Astrocyte (in vitro differentiated cells and primary cell): ENCODE measurements around the gene FCN3. TPM values are rescaled to one million over a fixed set of nuclear protein-coding genes. Genes with fewer than 3 reads are reported as not detected.

Experiments used
- DNase-seq: peaks from one replicate; pipeline ENCODE4 v3.0.0-alpha.2; 2010; ENCODE audit warnings: low read depth
- FAIRE-seq: peaks from 2 replicates; lab custom pipeline; 2011; peaks lifted over from hg19 to GRCh38; lab: Jason Lieb, UNC
- H2AFZ ChIP-seq: 2 replicates; pipeline ENCODE4 v1.6.0; 2012; ENCODE audit warnings: low read depth, low read length, inconsistent platforms
- H3K27ac ChIP-seq: 2 replicates; pipeline ENCODE4 v1.5.1; 2011; ENCODE audit warnings: low read depth, low read length, inconsistent platforms
- H3K27me3 ChIP-seq: 2 replicates; pipeline ENCODE4 v1.6.0; 2011; ENCODE audit warnings: low read length, inconsistent platforms; ENCODE audit not compliant: insufficient read depth
- H3K36me3 ChIP-seq: 2 replicates; pipeline ENCODE4 v1.5.1; 2011; ENCODE audit warnings: low read length, inconsistent platforms; ENCODE audit not compliant: insufficient read depth
- H3K4me1 ChIP-seq: 2 replicates; pipeline ENCODE4 v1.5.1; 2011; ENCODE audit warnings: low read length, inconsistent platforms; ENCODE audit not compliant: insufficient read depth
- H3K4me2 ChIP-seq: 2 replicates; pipeline ENCODE4 v1.6.0; 2012; ENCODE audit warnings: low read length, inconsistent platforms
- H3K4me3 ChIP-seq: 2 replicates; pipeline ENCODE4 v1.5.1; 2011; ENCODE audit warnings: low read depth, mild to moderate bottlenecking, low read length, inconsistent platforms; ENCODE audit not compliant: insufficient read depth
- H3K79me2 ChIP-seq: 2 replicates; pipeline ENCODE4 v1.6.0; 2012; ENCODE audit warnings: mild to moderate bottlenecking, low read length, inconsistent platforms; ENCODE audit not compliant: insufficient read depth
- H3K9ac ChIP-seq: 2 replicates; pipeline ENCODE4 v1.6.0; 2012; ENCODE audit warnings: mild to moderate bottlenecking, low read length, inconsistent platforms
- H3K9me3 ChIP-seq: 2 replicates; pipeline ENCODE4 v1.5.1; 2012; ENCODE audit warnings: low read depth, mild to moderate bottlenecking, low read length, inconsistent platforms; ENCODE audit not compliant: insufficient read depth
- H4K20me1 ChIP-seq: 2 replicates; pipeline ENCODE4 v1.6.0; 2012; ENCODE audit warnings: low read length, inconsistent platforms; ENCODE audit not compliant: insufficient read depth
- H3K27ac Mint-ChIP-seq: one replicate; pipeline ENCODE4 v1.8.0; 2021; ENCODE audit warnings: mild to moderate bottlenecking, mixed read lengths; ENCODE audit not compliant: unreplicated experiment
- H3K27me3 Mint-ChIP-seq: one replicate; pipeline ENCODE4 v1.8.0; 2021; ENCODE audit warnings: low read depth, mixed read lengths; ENCODE audit not compliant: unreplicated experiment
- H3K36me3 Mint-ChIP-seq: one replicate; pipeline ENCODE4 v1.8.0; 2021; ENCODE audit warnings: low read depth, mixed read lengths; ENCODE audit not compliant: unreplicated experiment
- H3K4me1 Mint-ChIP-seq: one replicate; pipeline ENCODE4 v1.8.0; 2021; ENCODE audit warnings: low read depth, mixed read lengths; ENCODE audit not compliant: unreplicated experiment
- H3K4me3 Mint-ChIP-seq: one replicate; pipeline ENCODE4 v1.8.0; 2021; ENCODE audit warnings: mild to moderate bottlenecking, moderate library complexity, mixed read lengths; ENCODE audit not compliant: unreplicated experiment
- H3K9me3 Mint-ChIP-seq: one replicate; pipeline ENCODE4 v1.8.0; 2021; ENCODE audit warnings: mild to moderate bottlenecking, mixed read lengths; ENCODE audit not compliant: unreplicated experiment
- EZH2 ChIP-seq: IDR thresholded peaks from 2 replicates; pipeline ENCODE4 v1.6.1; 2012; ENCODE audit warnings: mild to moderate bottlenecking, low read length, inconsistent platforms; ENCODE audit not compliant: insufficient read depth
- total RNA-seq: library from RNA; stranded (reverse); gene quantifications from 2 replicates; pipeline ENCODE4 v1.2.1, GENCODE V29; 2021
- TF ChIP-seq, protein P1 (sequence below): IDR thresholded peaks from 2 replicates; pipeline ENCODE4 v1.5.1; 2011; ENCODE audit warnings: low read depth, mild to moderate bottlenecking, inconsistent platforms, low read length, moderate library complexity; ENCODE audit not compliant: insufficient read depth

FCN3 gene
- total RNA-seq, 1 donor from 2014 or later: not detected

DNA sequence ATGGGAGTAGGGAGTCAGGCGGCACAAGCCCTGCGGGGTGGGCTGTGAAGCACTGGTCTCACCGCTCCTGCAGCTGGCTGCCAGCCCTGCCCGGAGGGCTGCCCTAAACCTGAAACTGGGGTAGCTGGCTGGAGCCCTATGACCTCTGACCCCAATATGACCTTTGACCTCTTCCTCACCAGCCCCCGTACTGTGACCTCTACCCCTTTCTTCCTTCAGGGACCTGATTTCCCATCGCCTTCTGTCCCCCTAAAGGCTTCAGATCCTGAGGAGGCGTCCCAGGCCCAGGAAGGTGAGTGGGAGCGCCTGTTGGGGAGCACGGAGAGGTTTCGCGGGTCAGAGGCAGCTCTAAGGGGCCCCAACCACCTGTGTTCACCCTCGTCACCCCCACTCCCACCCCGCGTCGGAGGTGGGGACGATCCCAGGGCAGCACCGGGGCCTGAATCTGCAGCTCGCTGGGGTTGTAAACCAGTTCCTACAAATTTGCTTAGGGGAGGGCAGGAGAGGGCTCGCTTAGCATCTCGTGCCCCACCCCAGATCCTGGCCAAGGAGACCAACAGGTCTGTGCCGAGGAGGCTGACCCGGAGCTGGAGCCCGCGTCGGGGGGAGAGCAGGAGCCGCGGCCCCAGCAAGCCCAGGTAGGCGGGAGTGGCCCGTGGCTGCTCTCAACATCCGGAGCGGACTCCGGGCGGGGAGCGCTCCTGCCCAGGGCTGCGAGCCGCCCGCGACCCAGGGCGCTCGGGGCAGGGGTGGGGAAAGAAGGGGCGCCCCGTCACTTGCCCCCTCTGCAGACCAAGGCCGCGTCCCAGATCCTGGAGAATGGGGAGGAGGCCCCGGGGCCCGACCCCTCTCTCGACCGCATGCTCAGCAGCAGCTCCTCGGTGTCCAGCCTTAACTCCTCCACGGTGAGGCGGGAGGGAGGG, 25.5 kb downstream of the FCN3 start:
- no peaks in the 10 kb centered on the region for H3K79me2 ChIP-seq
- H3K27ac ChIP-seq: no peak overlapping the region
- FAIRE-seq: no peak
- H2AFZ ChIP-seq: peak overlapping the region; percentile 80
- peak overlapping the region; percentile 21 for H3K4me3 ChIP-seq
- no peaks in the 10 kb centered on the region for H4K20me1 ChIP-seq
- H3K36me3 ChIP-seq: no peaks in the 10 kb centered on the region
- H3K4me2 ChIP-seq: peak overlapping the region; percentile 78
- no peak for TF ChIP-seq EZH2
- TF ChIP-seq, protein P1, sequence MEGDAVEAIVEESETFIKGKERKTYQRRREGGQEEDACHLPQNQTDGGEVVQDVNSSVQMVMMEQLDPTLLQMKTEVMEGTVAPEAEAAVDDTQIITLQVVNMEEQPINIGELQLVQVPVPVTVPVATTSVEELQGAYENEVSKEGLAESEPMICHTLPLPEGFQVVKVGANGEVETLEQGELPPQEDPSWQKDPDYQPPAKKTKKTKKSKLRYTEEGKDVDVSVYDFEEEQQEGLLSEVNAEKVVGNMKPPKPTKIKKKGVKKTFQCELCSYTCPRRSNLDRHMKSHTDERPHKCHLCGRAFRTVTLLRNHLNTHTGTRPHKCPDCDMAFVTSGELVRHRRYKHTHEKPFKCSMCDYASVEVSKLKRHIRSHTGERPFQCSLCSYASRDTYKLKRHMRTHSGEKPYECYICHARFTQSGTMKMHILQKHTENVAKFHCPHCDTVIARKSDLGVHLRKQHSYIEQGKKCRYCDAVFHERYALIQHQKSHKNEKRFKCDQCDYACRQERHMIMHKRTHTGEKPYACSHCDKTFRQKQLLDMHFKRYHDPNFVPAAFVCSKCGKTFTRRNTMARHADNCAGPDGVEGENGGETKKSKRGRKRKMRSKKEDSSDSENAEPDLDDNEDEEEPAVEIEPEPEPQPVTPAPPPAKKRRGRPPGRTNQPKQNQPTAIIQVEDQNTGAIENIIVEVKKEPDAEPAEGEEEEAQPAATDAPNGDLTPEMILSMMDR: no peak
- H3K4me1 ChIP-seq: peaks cover 15% of the 10 kb centered on the region
- no peak overlapping the region for H3K9ac ChIP-seq
- no peak for DNase-seq
- H3K27me3 ChIP-seq: peaks cover 5% of the 10 kb centered on the region
- H3K27me3 Mint-ChIP-seq: peaks cover 5% of the 10 kb centered on the region
- H3K4me1 Mint-ChIP-seq: peaks cover 4% of the 10 kb centered on the region
- no peaks in the 10 kb centered on the region for H3K9me3 Mint-ChIP-seq
- peaks cover 4% of the 10 kb centered on the region for H3K36me3 Mint-ChIP-seq
- H3K27ac Mint-ChIP-seq: no peak overlapping the region
- no peaks in the 10 kb centered on the region for H3K9me3 ChIP-seq
- H3K4me3 Mint-ChIP-seq: no peak overlapping the region

- Histone ChIP-seq H3K9me3 (no peaks in the 10 kb centered on the region), H3K36me3 (no peaks in the 10 kb centered on the region), H3K4me1 (peaks cover 18% of the 10 kb centered on the region), H3K79me2 (no peaks in the 10 kb centered on the region), H4K20me1 (no peaks in the 10 kb centered on the region), H3K4me3 (no peak overlapping the region), H3K27me3 (peaks cover 5% of the 10 kb centered on the region), H3K27ac (no peak overlapping the region), H3K4me2 (peak overlapping the region; percentile 7), H3K9ac (no peak overlapping the region), H2AFZ (no peak overlapping the region)
- peaks cover 6% of the 10 kb centered on the region for H3K36me3 Mint-ChIP-seq
- FAIRE-seq: no peak
- no peak for TF ChIP-seq EZH2
- TF ChIP-seq, protein P1: no peak
- peak overlapping the region; percentile 66 for H3K27ac Mint-ChIP-seq
- H3K27me3 Mint-ChIP-seq: peaks cover 5% of the 10 kb centered on the region
- H3K9me3 Mint-ChIP-seq: no peaks in the 10 kb centered on the region
- no peak overlapping the region for H3K4me3 Mint-ChIP-seq
- H3K4me1 Mint-ChIP-seq: peaks cover 17% of the 10 kb centered on the region
- peak; percentile 10 for DNase-seq
Observed at GRCh38 chr1:27346991-27347624, 27.5 kb downstream of the FCN3 start.
